Eye (tissue), 1 donor: ENCODE data around the gene RPL29.
"Not testable (repeated sequence)": the region's sequence is repeated elsewhere in the genome, so short reads cannot be mapped to it uniquely, and the experiment has no call there.

Source experiments
- DNase-seq: peaks from one replicate; pipeline ENCODE4 v3.0.0-alpha.2; 2015

The RPL29 gene

DNA sequence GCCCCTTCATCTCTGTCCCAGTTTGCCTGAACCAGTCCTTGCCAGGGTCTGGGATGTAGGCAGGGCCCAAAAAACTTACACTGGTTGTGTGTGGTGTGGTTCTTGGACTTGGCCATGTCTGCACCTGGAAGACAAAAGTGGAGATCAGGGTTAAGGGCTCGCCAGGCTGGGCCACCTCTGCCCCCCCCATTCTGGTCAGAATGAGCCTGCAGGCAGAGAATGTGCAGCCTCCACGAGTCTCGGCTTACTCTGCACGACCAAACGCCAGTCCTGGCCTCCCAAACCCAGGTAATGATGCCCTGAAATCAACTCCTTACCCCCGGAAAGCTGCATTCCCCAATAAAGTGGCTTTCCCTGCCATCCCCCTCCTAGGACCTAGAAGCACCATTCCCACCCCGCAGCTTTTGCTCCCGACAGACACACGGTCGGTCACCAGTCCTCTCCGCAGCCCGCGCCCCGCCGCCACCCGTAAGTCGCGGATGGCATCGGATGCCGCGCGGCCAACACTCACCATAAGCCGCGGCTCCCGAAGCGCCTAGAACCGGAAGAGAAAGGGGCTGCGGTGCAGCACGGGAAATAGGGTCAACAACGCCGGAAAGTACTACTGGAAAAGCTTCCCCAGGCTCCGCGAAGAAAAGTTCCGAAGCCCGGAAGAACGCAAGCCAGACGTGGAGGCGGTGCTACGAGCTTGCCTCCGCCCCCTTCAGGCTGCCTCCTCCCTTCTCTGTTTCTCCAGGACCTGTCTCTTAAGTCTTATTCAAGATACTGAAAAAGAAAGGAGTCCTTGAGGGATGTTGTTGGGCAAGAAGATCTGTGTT lies at the start of gene RPL29:
TSS of gene RPL29 (minus strand) at position 550 of the 818 bp plus-strand sequence. CDS start at position 116, 434 bp downstream.
- DNase-seq = peak; percentile 98

DNA sequence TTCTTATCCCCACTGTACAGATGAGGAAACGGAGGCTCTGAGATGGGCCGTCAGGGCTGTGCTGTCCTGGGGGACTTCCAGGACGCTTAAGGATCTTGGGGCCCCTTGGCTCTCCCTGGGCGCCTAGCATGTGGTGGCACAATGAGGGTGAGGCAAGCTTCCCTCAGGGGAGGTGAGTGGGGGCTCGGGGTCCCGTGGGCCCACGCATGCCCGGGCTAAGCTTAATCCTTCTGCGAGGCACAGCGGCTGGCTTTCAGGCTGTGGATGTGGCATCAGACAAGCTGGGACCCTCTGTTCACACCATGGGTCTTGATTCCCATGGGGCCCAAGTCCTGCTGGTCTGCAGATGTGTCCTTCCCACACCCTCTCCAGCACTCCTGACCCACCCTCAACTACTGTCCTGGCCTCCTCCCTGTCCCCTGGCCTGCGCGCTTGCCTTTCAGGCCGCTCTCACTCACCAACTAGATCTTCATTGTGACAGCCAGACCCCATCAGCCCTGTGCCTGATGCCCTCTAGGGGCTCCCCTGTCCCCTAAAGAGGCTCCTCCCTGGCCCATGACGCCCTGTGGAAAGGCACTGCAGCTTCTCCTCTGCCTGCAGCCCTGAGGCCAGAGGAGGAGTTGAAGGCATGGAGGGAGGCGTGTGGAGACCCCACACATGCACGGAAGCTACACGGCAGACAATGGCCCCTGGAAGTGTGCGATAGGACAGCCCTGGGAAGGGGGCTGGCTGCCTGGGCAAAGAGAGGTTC lies 49.3 kb upstream of the RPL29 start:
- peak; percentile 61 for DNase-seq

GRCh38 chr3:52043750-52044149 lies 48.1 kb upstream of the RPL29 start:
- no peak for DNase-seq

DNA sequence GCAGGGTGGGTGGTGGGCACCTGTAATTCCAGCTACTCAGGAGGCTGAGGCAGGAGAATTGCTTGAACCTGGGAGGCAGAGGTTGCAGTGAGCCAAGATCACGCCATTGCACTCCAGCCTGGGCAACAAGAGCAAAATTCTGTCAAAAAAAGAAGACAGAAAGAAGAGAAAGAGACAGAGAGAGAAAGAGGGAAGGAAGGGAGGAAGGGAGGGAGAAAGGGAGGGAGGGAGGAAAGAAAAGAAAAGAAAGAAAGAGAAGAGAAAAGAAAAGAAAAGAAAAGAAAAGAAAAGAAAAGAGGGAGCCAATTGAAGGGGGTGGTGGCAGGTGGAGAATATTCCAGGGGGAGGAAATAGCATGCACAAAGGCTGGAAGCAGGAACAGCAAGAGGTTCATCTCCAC lies 47.3 kb upstream of the RPL29 start:
- not testable (repeated sequence) for DNase-seq

- peak; percentile 80 for DNase-seq
Measured at GRCh38 chr3:52041118-52041731, 45.5 kb upstream of the RPL29 start.

- DNase-seq = no peak
Measured at GRCh38 chr3:52040600-52040999, 44.9 kb upstream of the RPL29 start.

DNA sequence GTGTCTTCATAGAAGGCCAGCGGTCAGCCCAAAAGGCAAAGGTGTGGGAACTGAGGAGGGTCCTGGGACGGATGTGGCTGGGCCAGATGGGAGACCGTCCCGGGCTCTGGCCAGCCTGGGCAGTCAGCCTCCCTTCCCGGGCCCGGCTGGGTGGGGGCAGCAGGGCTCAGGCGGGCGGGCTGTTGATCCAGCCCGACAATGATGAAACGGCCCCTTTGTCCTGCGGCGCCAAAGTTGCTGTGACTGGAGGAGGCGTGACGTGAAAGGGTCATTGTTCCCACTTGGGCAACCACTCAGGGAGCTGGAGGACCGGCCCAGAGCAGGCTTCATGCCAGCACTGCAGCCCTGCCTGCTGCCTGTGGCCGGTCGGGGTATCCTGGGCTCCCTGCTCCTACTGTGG lies 44.2 kb upstream of the RPL29 start:
- peak; percentile 72 for DNase-seq

- no peak for DNase-seq
Measured at GRCh38 chr3:52039426-52039825, 43.7 kb upstream of the RPL29 start.

GRCh38 chr3:52038227-52038626 lies 42.5 kb upstream of the RPL29 start:
- DNase-seq = no peak

DNA sequence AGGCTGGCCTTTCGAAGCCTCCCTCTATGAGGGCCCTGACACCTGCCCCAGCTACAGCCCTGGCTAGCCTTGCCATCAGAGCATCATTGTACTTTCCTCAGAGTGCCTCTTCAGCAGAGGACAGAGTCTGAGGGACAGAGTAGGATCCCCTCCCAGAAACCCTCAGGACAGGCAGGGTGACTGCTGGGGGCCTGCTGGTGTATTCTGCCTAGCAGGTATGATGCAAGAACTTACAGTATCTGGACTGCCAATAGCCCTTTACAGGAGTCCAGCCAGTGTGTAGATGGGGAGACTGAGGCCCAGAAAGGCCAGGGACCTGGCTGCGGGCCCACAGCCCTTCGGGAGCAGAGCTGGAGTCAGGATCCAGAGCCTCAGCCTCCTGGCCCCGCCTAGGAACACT lies 41.6 kb upstream of the RPL29 start:
- DNase-seq = no peak

- no peak for DNase-seq
Measured at GRCh38 chr3:52036829-52037228, 41.1 kb upstream of the RPL29 start.

DNA sequence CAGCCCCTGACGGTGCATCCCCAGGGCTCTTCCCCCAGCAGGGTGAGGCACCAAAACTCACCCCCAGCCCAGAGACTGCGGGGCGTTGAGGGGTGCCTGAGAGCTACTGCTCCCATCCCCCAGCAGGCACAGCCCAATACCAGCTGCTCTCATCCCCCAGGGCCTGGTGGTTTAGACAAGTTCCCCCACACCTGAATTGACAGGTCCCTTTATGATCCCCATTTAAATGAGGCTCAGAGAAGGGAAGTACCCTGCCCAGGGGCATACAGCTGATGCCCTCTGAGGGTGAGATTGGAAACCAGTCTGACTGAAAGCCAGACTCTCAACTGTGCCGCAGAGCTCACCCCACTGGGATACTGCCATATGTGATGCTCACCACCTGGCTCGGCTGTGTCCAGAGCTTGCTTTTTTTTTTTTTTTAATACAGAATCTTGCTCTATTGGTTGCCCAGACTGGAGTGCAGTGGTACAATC lies 40.6 kb upstream of the RPL29 start:
- DNase-seq = no peak

- no peak for DNase-seq
Measured at GRCh38 chr3:52034651-52035050, 39.0 kb upstream of the RPL29 start.

DNA sequence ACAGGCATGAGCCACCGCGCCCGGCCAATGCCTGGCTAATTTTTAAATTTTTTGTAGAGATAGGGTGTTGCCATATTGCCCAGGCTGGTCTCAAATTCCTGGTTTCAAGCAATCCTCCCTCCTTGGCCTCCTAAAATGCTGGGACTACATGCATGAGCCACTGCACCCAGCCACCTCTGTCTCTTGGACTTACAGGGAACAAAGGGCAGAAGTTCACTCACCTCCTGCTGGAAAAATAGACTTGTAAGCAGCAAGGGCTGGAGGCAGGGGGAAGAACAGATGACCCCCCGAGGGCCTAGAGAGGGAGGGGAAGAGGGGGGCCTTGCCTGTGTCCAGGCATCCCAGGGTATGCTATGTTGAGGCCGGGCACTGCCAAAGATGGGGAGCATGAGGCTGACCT lies 38.5 kb upstream of the RPL29 start:
- DNase-seq = no peak

DNA sequence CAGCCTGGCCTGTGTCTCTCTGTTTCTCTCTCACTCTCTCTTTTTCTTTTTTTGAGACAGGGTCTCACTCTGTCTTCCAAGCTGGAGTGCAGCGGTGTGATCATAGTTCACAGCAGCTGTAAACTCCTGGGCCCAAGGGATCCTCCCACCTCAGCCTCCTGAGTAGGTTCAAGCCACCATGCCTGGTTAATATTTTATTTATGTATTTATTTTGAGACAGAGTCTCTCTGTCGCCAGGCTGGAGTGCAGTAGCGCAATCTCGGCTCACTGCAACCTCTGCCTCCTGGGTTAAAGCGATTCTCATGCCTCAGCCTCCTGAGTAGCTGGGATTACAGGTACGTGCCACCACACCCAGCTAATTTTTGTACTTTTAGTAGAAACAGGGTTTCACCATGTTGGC lies 38.1 kb upstream of the RPL29 start:
- not testable (repeated sequence) for DNase-seq

- no peak for DNase-seq
Measured at GRCh38 chr3:52032702-52033408, 37.2 kb upstream of the RPL29 start.

DNA sequence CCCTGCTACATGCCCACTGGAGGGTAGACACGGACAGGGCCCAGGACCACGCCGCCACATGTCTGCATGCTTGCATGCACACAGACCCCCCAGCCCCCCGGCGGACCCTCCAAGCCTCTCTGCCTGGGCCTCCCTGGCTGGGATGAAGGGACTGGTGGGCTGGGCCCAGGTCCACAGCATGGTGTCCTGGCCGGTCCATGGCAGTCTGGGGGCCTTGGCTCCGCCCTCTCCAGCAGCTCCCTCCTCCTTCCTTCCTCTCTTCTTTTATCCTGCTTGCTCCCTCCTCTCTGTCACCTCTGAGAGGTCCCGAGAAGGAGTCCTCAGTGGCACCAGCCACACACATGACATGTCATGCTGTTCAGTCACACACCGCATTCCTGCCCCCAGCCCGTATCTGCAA lies 36.2 kb upstream of the RPL29 start:
- DNase-seq = no peak

DNA sequence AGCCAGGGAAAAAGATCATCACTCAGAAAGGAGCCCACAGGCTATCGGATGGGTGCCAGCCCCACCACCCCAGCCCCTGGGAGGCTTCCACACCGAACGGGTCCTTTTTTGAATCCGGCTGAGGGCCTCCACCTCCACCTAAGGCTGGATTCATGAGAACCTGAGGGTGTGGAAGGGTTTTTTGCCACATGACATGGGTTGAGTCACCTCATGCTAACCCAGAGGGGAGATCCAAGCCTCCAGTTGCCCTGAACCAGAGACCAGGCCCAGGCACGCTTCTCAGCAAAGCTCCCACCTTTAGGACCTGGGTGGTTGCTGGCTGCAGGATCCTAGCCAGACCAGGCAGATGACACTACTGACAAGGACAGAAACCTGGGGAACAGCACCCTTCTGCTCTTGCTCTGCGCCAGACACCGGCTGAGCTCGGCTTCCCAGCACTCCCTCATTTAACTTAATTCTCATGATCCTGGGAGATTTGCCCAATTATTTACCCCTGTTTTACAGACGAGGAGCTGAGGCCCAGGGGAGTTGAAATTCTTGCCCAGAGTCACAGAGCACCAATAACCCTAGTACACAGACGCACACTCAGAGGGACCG lies 35.1 kb upstream of the RPL29 start:
- DNase-seq = no peak

DNA sequence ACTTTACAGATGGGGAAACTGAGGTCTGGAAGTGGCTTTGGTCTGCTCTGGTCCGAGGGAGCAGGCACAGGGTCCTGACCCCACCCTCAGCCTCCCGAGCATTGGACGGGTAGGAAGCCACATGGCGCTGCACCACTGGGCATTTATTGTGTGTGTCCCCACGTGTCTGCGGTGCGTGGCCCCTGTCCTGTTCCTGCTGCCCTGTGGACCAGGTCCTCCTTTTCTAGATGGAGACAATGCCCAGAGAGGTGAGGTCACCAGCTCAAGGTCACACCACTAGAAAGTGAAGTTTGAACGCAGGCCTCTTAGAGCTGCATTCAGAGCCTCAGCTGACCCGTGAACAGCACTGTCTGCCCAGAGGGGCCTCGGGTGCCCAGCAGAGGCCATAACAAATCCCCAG lies 33.8 kb upstream of the RPL29 start:
- no peak for DNase-seq

DNA sequence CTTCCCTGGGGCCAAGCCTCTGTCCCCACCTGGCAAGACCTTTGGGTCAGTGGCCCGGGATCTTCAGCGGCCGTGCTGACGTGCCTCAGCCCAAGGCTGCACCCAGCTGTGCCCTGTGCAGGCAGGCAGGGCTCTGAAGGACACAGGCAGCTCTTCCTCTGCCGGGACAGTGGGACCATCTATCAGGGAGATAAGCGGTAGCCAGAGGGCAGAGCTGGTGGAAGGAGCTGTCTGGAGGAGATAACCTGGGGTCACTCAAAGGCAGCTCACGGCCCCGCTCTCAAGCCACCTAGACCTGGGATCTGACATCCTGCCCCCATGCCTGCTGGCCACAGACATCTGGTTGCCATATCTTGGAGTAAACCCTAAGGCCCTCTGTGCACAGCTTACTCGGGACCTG lies 33.4 kb upstream of the RPL29 start:
- DNase-seq = no peak

DNA sequence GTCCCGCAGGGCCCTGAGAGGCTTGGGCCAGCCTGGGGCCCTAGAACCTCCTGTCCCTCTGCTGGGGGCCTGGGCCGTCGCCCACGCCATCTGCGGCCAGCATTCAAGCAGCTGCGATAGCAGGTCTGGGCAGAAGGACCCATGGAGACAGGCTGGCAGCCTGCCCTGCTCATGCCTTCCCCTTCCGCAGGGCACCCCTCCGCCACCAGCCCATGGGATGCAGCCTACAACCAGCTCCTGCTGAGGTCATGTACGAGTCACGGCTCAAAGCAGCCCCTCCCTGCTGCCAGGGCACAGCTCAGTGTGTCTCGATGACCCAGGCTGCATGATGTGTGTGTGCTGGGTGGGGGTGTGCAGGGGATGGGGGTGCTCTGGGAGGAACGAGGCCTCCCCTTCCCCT lies 32.9 kb upstream of the RPL29 start:
- no peak for DNase-seq

DNA sequence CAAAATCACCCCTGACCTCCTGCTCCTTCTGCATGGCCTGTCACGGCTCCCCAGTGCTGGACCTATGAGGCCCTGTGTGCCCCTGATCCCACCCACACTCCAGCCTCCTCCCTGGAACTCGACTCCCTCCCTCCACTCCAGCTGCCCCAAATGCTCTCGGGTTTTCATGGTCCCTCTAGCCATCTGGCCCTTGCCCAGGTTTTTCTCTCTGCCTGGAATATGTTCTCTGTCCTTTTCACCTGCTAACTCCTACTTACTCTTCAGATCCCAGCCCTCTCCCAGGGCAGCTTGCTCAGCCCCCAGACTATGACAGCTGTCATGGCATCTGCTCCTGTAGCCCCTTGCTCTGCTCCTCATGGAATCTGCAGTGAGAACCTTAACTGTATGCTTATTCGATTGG lies 30.3 kb upstream of the RPL29 start:
- DNase-seq = peak; percentile 66

DNA sequence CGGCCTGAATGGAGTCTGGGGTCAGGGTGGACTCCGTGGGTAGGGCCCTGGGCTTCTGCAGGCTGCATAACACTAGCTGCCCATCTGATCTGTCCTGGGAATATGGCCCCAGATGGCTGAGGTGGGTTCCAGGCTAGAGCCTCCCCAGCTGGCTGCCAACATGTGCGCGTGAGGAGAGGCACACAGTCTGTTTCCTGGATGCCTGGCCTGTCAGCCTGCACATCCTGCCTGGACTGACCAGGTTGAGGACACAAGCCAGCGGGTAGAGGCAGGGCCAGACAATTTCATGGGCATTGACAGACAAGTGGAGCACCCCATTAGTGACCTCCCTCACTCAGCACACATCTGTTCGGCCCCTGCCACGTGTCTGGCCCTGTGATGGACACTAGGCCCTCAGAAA lies 29.8 kb upstream of the RPL29 start:
- DNase-seq = no peak
